Activated naive CD8-positive, alpha-beta T cell treated with anti-CD3 and anti-CD28 coated beads, Interleukin-2, amount 10 ng/mL, durations not matched to agents 7 days and 5 days (primary cell): ENCODE results near the gene ZFP57. TPM values are rescaled to one million over a fixed set of nuclear protein-coding genes. Genes with fewer than 3 reads are reported as not detected.
A peak's percentile ranks its signal among the peaks of the same experiment; 100 is the strongest.
"Not testable (repeated sequence)": the region's sequence is repeated elsewhere in the genome, so short reads cannot be mapped to it uniquely, and the experiment has no call there.

Experiments used
- ATAC-seq: fragments of 150-1000 bp; cut with Tn5 transposase; one replicate; pipeline ENCODE4 v1.10.0; 2021; ENCODE audit warnings: low read depth, moderate library complexity
- POLR2A ChIA-PET: fragments of 350-600 bp; sonication (Branson Sonifier 250); formaldehyde crosslinking; loops from one replicate; lab custom pipeline; 2021; ENCODE audit warnings: antibody characterized with exemption; lab: Charles Lee
- DNase-seq: peaks from one replicate; pipeline ENCODE4 v3.0.0; 2021
- H3K27ac Mint-ChIP-seq: one replicate; pipeline ENCODE4 v1.8.0; 2022; ENCODE audit warnings: mild to moderate bottlenecking, mixed read lengths
- H3K27me3 Mint-ChIP-seq: one replicate; pipeline ENCODE4 v1.8.0; 2022; ENCODE audit warnings: mild to moderate bottlenecking, moderate library complexity, mixed read lengths
- H3K36me3 Mint-ChIP-seq: one replicate; pipeline ENCODE4 v1.8.0; 2021; ENCODE audit warnings: mild to moderate bottlenecking, mixed read lengths
- H3K4me1 Mint-ChIP-seq: one replicate; pipeline ENCODE4 v1.8.0; 2021; ENCODE audit warnings: mixed read lengths
- H3K4me3 Mint-ChIP-seq: one replicate; pipeline ENCODE4 v1.8.0; 2022; ENCODE audit warnings: mild to moderate bottlenecking, moderate library complexity, mixed read lengths
- H3K9me3 Mint-ChIP-seq: one replicate; pipeline ENCODE4 v1.8.0; 2021; ENCODE audit warnings: mixed read lengths
- total RNA-seq, 2 experiments: library from RNA; stranded (reverse); gene quantifications; one replicate each; pipeline ENCODE4 v1.2.3, GENCODE V29; 2021

The ZFP57 gene
- total RNA-seq, 2 experiments from 2014 or later: 12.3 to 13.5 TPM

GRCh38 chr6:29679962-29680361, 990 bp downstream of the ZFP57 start:
- peaks cover 2% of the 10 kb centered on the region for H3K36me3 Mint-ChIP-seq
- POLR2A ChIA-PET: interaction anchor here (1.7 kb wide), 1 partner anchor 29 kb away, joined by 4 read pairs; no protein-coding TSS in a partner anchor
- peaks cover 36% of the 10 kb centered on the region for H3K4me1 Mint-ChIP-seq
- no peaks in the 10 kb centered on the region for H3K9me3 Mint-ChIP-seq
- H3K27me3 Mint-ChIP-seq: no peaks in the 10 kb centered on the region
- DNase-seq: no peak
- H3K27ac Mint-ChIP-seq: peak overlapping the region; percentile 72
- ATAC-seq: no peak
- peak overlapping the region; percentile 91 for H3K4me3 Mint-ChIP-seq

- H3K36me3 Mint-ChIP-seq: peaks cover 9% of the 10 kb centered on the region
- no peaks in the 10 kb centered on the region for H3K9me3 Mint-ChIP-seq
- ATAC-seq (no peak), DNase-seq (no peak)
- peaks cover 31% of the 10 kb centered on the region for H3K4me1 Mint-ChIP-seq
- H3K27ac Mint-ChIP-seq: peak overlapping the region; percentile 43
- peak overlapping the region; percentile 37 for H3K4me3 Mint-ChIP-seq
- H3K27me3 Mint-ChIP-seq: no peaks in the 10 kb centered on the region
- POLR2A ChIA-PET: no interaction called here
These were observed 2.8 kb downstream of the ZFP57 start for GRCh38 chr6:29678114-29678513.

GRCh38 chr6:29676981-29677601, 3.9 kb downstream of the ZFP57 start:
- Mint-ChIP-seq H3K27me3 (no peaks in the 10 kb centered on the region), H3K27ac (peak overlapping the region; percentile 88), H3K36me3 (peaks cover 15% of the 10 kb centered on the region), H3K9me3 (no peaks in the 10 kb centered on the region), H3K4me3 (no peak overlapping the region), H3K4me1 (peaks cover 31% of the 10 kb centered on the region)
- POLR2A ChIA-PET: interaction anchor here (1.2 kb wide), 1 partner anchor 87 kb away, joined by 3 read pairs; no protein-coding TSS in a partner anchor
- ATAC-seq: peak; percentile 31
- DNase-seq: no peak

DNA sequence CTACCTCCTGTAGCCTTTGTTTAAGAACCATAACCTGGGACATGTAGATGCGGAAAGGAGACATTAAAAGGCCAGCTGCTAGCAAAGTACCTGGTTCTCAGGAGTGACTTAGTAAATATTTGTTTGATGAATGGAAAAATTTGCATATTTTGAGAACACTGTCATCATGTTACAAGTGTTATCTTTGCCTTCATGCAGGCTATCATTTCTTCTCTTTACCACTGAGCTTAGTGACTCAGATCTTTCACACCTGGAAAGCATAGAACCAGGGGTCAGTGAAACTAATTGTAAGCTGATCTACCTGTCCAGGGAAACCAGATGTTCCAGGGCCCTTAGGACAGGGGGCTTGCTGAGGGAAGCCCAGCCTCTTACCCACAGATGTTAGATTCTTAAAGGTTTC, 5.4 kb downstream of the ZFP57 start:
- H3K27me3 Mint-ChIP-seq: no peaks in the 10 kb centered on the region
- no peak overlapping the region for H3K4me3 Mint-ChIP-seq
- no peak for ATAC-seq
- peaks cover 29% of the 10 kb centered on the region for H3K4me1 Mint-ChIP-seq
- no peaks in the 10 kb centered on the region for H3K9me3 Mint-ChIP-seq
- peaks cover 14% of the 10 kb centered on the region for H3K36me3 Mint-ChIP-seq
- no peak overlapping the region for H3K27ac Mint-ChIP-seq
- POLR2A ChIA-PET: no interaction called here
- DNase-seq: no peak

DNA sequence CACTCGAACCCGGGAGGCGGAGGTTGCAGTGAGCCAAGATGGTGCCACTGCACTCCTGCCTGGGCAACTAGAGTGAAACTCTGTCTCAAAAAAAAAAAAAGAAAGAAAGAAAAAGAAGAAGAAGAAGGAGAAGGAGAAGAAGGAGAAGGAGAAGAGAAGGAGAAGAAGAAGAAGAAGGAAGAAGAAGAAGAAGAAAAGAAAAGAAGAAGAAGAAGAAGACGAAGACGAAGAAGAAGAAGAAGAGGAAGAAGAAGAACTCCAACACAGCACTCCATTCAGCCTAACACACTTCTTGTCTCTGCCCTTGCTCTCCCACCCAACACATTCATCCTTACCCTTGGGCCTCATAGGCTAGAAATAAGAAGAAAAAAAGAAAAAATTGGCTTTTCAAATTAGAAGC, 6.9 kb downstream of the ZFP57 start:
- no peak for ATAC-seq
- no peak overlapping the region for H3K27ac Mint-ChIP-seq
- H3K27me3 Mint-ChIP-seq: no peaks in the 10 kb centered on the region

DNA sequence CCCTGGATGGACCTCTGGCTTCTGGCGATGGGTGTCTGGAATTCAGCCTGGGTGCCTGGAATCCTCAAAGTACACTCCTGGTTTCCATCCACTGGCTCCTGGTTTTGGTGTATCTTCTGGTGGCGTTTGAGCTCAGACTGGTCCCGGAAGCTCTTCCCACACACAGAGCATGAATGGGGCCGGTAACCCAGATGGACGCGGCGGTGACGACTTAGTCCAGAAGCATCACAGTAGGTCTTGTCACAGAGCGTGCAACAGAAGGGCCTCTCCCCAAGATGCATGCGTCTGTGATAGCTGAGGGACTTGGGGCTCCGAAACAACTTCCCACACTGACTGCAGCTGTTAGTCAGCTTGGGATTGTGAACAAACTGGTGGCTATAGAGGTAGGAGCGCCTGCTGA, 7.8 kb downstream of the ZFP57 start:
- no peak for DNase-seq
- ATAC-seq: no peak
- Mint-ChIP-seq H3K4me3 (no peak overlapping the region), H3K36me3 (peaks cover 14% of the 10 kb centered on the region), H3K27ac (no peak overlapping the region), H3K27me3 (no peaks in the 10 kb centered on the region), H3K9me3 (no peaks in the 10 kb centered on the region), H3K4me1 (peaks cover 15% of the 10 kb centered on the region)
- POLR2A ChIA-PET: no interaction called here

More for the DNA sequence above, 6.9 kb downstream of the ZFP57 start:
- no peaks in the 10 kb centered on the region for H3K9me3 Mint-ChIP-seq
- H3K36me3 Mint-ChIP-seq: peaks cover 14% of the 10 kb centered on the region
- no peak for DNase-seq
- peaks cover 20% of the 10 kb centered on the region for H3K4me1 Mint-ChIP-seq
- POLR2A ChIA-PET: no interaction called here
- H3K4me3 Mint-ChIP-seq: no peak overlapping the region

GRCh38 chr6:29672116-29672515, 8.8 kb downstream of the ZFP57 start:
- peaks cover 14% of the 10 kb centered on the region for H3K36me3 Mint-ChIP-seq
- H3K9me3 Mint-ChIP-seq, H3K4me3 Mint-ChIP-seq, H3K4me1 Mint-ChIP-seq, H3K27me3 Mint-ChIP-seq, ATAC-seq, DNase-seq, POLR2A ChIA-PET, H3K27ac Mint-ChIP-seq: not testable (repeated sequence)

GRCh38 chr6:29671026-29671425, 9.9 kb downstream of the ZFP57 start:
- Mint-ChIP-seq H3K27me3 (no peaks in the 10 kb centered on the region), H3K36me3 (peaks cover 14% of the 10 kb centered on the region), H3K4me1 (peaks cover 3% of the 10 kb centered on the region), H3K27ac (no peak overlapping the region), H3K9me3 (no peaks in the 10 kb centered on the region), H3K4me3 (no peak overlapping the region)
- ATAC-seq (no peak), DNase-seq (no peak)
- POLR2A ChIA-PET: no interaction called here

- peaks cover 2% of the 10 kb centered on the region for H3K4me1 Mint-ChIP-seq
These were observed 13.8 kb downstream of the ZFP57 start for GRCh38 chr6:29667158-29667557.

GRCh38 chr6:29666826-29667130, 14.2 kb downstream of the ZFP57 start:
- no peak overlapping the region for H3K27ac Mint-ChIP-seq
- H3K9me3 Mint-ChIP-seq: no peaks in the 10 kb centered on the region
- peaks cover 2% of the 10 kb centered on the region for H3K36me3 Mint-ChIP-seq
- no peak for DNase-seq
- no peak overlapping the region for H3K4me3 Mint-ChIP-seq
- peaks cover 2% of the 10 kb centered on the region for H3K4me1 Mint-ChIP-seq
- ATAC-seq: no peak
- POLR2A ChIA-PET: no interaction called here
- peaks cover 11% of the 10 kb centered on the region for H3K27me3 Mint-ChIP-seq

More at GRCh38 chr6:29667158-29667557, 13.8 kb downstream of the ZFP57 start:
- Mint-ChIP-seq H3K4me3 (no peak overlapping the region), H3K36me3 (peaks cover 2% of the 10 kb centered on the region), H3K27ac (no peak overlapping the region), H3K27me3 (peaks cover 11% of the 10 kb centered on the region), H3K9me3 (no peaks in the 10 kb centered on the region)
- ATAC-seq: no peak
- POLR2A ChIA-PET: no interaction called here
- no peak for DNase-seq

GRCh38 chr6:29665942-29666825, 14.8 kb downstream of the ZFP57 start:
- DNase-seq: no peak
- ATAC-seq: no peak
- Mint-ChIP-seq H3K9me3 (no peaks in the 10 kb centered on the region), H3K4me1 (peaks cover 2% of the 10 kb centered on the region), H3K36me3 (no peaks in the 10 kb centered on the region), H3K27me3 (peaks cover 13% of the 10 kb centered on the region), H3K4me3 (no peak overlapping the region), H3K27ac (no peak overlapping the region)
- POLR2A ChIA-PET: no interaction called here

DNA sequence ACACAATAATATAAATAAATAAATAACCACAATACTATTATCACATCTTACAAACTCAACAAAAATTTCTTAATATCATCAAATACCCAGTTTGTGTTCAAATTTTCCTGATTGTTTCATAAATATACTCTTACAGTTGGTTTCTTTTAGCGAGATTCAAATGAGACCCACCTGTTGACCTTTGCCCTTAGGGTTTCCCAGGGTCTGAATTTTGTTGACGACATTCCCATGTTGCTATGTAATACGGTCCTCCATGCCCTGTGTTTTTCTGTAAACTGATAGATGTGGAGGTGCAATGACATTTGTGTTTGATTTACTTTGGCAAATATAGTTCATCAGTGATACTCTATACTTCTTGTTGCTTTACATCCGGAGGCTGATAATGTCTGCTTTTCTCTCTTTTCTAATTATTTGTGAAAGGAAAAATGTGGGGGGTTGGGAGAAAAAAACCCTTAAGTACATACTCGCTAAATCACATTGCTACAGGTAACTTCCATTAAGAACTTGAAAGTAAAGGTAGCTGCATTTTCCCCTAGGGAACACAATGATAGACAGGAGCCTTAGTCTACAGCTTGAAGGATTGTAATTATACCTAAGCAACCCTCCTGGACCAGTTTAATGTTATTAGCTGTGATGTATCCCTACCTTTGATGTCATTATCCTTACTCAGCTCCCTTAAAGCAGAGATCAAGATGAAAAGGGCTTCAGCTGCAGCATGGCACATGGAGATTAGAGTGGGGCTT, 17.5 kb downstream of the ZFP57 start:
- POLR2A ChIA-PET: no interaction called here
- ATAC-seq: no peak
- Mint-ChIP-seq H3K9me3 (no peaks in the 10 kb centered on the region), H3K36me3 (no peaks in the 10 kb centered on the region), H3K4me1 (peaks cover 2% of the 10 kb centered on the region), H3K4me3 (no peak overlapping the region), H3K27me3 (peaks cover 19% of the 10 kb centered on the region), H3K27ac (no peak overlapping the region)
- DNase-seq: no peak

DNA sequence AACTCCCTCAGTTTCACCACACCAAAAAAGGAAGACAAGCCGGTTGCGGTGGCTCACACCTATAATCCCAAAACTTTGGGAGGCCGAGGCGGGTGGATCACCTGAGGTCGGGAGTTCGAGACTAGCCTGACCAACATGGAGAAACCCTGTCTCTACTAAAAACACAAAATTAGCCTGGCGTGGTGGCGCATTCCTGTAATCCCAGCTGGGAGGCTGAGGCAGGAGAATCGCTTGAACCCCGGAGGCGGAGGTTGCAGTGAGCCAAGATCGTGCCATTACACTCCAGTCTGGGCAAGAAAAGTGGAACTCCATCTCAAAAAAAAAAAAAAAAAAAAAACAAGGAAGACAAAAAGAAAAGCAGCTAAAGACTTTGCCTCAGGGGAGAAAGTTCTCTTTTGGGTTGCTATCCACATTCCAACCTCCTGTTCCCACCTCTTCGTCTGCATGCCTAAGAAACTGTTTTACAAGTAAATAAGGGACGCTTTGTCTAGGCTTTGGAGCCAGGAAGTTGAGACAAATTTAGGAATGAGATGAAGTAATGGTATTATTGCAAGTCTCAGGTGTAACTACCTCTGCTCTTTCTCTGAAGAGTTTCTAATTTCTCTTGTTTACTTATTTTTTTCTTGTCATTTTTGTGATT, 19.3 kb downstream of the ZFP57 start:
- peaks cover 26% of the 10 kb centered on the region for H3K27me3 Mint-ChIP-seq
- not testable (repeated sequence) for H3K4me3 Mint-ChIP-seq, H3K4me1 Mint-ChIP-seq, DNase-seq, H3K9me3 Mint-ChIP-seq, H3K36me3 Mint-ChIP-seq, ATAC-seq, H3K27ac Mint-ChIP-seq
- POLR2A ChIA-PET: interaction anchor here (0.7 kb wide), 1 partner anchor 92 kb away, joined by 3 read pairs; no protein-coding TSS in a partner anchor
